Measurements from ENCODE around the gene GRB10.

Gene GRB10

GRCh38 chr7:50749896-50750295 lies 32.8 kb downstream of the GRB10 start:
- no peak for TF ChIP-seq CTCF (IDR thresholded peaks at IDR 0.05)
- no peak for TF ChIP-seq ZFX (IDR thresholded peaks at IDR 0.05; ENCODE audit: borderline replicate concordance)
- no peak overlapping the region for H3K27ac ChIP-seq

- no peak overlapping the region for H3K27ac ChIP-seq
- no peak for TF ChIP-seq ZFX (IDR thresholded peaks at IDR 0.05; ENCODE audit: borderline replicate concordance)
- no peak for TF ChIP-seq CTCF (IDR thresholded peaks at IDR 0.05)
Measured at GRCh38 chr7:50748472-50748871, 34.2 kb downstream of the GRB10 start.

- TF ChIP-seq CTCF (IDR thresholded peaks at IDR 0.05) = no peak
- no peak for TF ChIP-seq ZFX (IDR thresholded peaks at IDR 0.05; ENCODE audit: borderline replicate concordance)
- H3K27ac ChIP-seq = no peak overlapping the region
Measured at GRCh38 chr7:50745835-50746234, 36.9 kb downstream of the GRB10 start.

- H3K27ac ChIP-seq = no peak overlapping the region
- no peak for TF ChIP-seq ZFX (IDR thresholded peaks at IDR 0.05; ENCODE audit: borderline replicate concordance)
- TF ChIP-seq CTCF (IDR thresholded peaks at IDR 0.05) = no peak
Measured at GRCh38 chr7:50745336-50745735, 37.4 kb downstream of the GRB10 start.

- no peak overlapping the region for H3K27ac ChIP-seq
- TF ChIP-seq CTCF (IDR thresholded peaks at IDR 0.05) = no peak
- no peak for TF ChIP-seq ZFX (IDR thresholded peaks at IDR 0.05; ENCODE audit: borderline replicate concordance)
Measured at GRCh38 chr7:50743893-50744292, 38.8 kb downstream of the GRB10 start.

- TF ChIP-seq ZFX (IDR thresholded peaks at IDR 0.05; ENCODE audit: borderline replicate concordance) (no peak), CTCF (IDR thresholded peaks at IDR 0.05) (no peak)
- no peak overlapping the region for H3K27ac ChIP-seq
Measured at GRCh38 chr7:50743016-50743415, 39.7 kb downstream of the GRB10 start.

GRCh38 chr7:50742401-50742800 lies 40.3 kb downstream of the GRB10 start:
- H3K27ac ChIP-seq = no peak overlapping the region
- TF ChIP-seq CTCF (IDR thresholded peaks at IDR 0.05) (no peak), ZFX (IDR thresholded peaks at IDR 0.05; ENCODE audit: borderline replicate concordance) (no peak)
